PFSK-1 (cell line): ENCODE results near the gene RNF151.

Experiments used
- FOXP2 ChIP-seq: optimal IDR thresholded peaks from 2 replicates; pipeline ENCODE3; 2011; ENCODE audit warnings: borderline replicate concordance, control low read depth, inconsistent platforms; ENCODE audit not compliant: insufficient read depth; ENCODE audit errors: extremely low read length, extremely low read depth
- POLR2AphosphoS5 ChIP-seq: IDR thresholded peaks from 2 replicates; pipeline ENCODE4 v1.6.1; 2012; ENCODE audit warnings: low read depth, mild to moderate bottlenecking, control low read depth, low read length, moderate library complexity
- SIN3A ChIP-seq: IDR thresholded peaks from 2 replicates; pipeline ENCODE4 v1.6.1; 2012; ENCODE audit warnings: mild to moderate bottlenecking, low read length, moderate library complexity, borderline replicate concordance; ENCODE audit not compliant: insufficient read depth
- TAF1 ChIP-seq: IDR thresholded peaks from 2 replicates; pipeline ENCODE4 v1.6.1; 2012; ENCODE audit warnings: low read length, control low read depth, borderline replicate concordance; ENCODE audit not compliant: insufficient read depth
- TF ChIP-seq, protein P1 (sequence below), 2 experiments: IDR thresholded peaks; 2 replicates each; pipeline versions ENCODE4 v1.6.1 to v1.8.0; 2011 to 2012; ENCODE audit warnings: low read depth in 2 of 2, low read length in 2 of 2, control low read depth in 1 of 2, inconsistent platforms in 1 of 2, mild to moderate bottlenecking in 1 of 2, moderate library complexity in 1 of 2; ENCODE audit not compliant: insufficient read depth in 1 of 2

RNF151 gene

GRCh38 chr16:1933097-1933661, 33.5 kb upstream of the RNF151 start:
- no peak for TF ChIP-seq TAF1
- no peak for TF ChIP-seq FOXP2
- TF ChIP-seq, protein P1, sequence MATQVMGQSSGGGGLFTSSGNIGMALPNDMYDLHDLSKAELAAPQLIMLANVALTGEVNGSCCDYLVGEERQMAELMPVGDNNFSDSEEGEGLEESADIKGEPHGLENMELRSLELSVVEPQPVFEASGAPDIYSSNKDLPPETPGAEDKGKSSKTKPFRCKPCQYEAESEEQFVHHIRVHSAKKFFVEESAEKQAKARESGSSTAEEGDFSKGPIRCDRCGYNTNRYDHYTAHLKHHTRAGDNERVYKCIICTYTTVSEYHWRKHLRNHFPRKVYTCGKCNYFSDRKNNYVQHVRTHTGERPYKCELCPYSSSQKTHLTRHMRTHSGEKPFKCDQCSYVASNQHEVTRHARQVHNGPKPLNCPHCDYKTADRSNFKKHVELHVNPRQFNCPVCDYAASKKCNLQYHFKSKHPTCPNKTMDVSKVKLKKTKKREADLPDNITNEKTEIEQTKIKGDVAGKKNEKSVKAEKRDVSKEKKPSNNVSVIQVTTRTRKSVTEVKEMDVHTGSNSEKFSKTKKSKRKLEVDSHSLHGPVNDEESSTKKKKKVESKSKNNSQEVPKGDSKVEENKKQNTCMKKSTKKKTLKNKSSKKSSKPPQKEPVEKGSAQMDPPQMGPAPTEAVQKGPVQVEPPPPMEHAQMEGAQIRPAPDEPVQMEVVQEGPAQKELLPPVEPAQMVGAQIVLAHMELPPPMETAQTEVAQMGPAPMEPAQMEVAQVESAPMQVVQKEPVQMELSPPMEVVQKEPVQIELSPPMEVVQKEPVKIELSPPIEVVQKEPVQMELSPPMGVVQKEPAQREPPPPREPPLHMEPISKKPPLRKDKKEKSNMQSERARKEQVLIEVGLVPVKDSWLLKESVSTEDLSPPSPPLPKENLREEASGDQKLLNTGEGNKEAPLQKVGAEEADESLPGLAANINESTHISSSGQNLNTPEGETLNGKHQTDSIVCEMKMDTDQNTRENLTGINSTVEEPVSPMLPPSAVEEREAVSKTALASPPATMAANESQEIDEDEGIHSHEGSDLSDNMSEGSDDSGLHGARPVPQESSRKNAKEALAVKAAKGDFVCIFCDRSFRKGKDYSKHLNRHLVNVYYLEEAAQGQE (IDR thresholded peaks at IDR 0.05; ENCODE audit: insufficient read depth in 1 of 2, low read depth in 2 of 2, low read length in 2 of 2) = no peak
- no peak for TF ChIP-seq POLR2AphosphoS5
- TF ChIP-seq SIN3A = no peak

DNA sequence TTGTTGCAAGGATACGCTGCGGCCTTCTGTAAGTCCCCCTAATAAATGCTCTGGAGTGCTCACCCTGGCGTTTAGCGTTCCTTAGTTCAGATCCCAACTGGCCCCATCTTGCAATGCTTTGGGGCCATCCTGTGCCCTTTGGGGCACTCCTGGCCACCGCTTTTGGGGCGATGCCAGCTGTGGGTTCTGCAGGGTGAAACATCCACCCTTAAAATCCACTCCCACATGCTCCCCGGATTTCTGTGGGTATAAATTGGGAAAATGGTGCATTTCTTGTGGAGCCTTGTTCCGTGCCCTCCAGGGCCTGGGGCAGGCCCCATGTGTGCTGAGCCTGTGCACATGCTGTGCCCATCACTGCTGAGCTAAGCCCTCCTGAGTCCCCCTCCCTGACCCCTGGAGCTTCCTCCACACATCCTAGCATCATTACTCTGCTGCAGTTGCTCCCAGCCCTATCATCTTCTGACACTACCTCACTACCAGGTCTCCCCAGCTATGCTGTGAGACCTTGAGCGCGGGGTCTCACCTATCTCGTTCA, 29.6 kb upstream of the RNF151 start:
- no peak for TF ChIP-seq FOXP2
- no peak for TF ChIP-seq POLR2AphosphoS5
- no peak for TF ChIP-seq SIN3A
- TF ChIP-seq, protein P1 (IDR thresholded peaks at IDR 0.05; ENCODE audit: insufficient read depth in 1 of 2, low read depth in 2 of 2, low read length in 2 of 2) = no peak
- TF ChIP-seq TAF1 = no peak

GRCh38 chr16:1938316-1938715, 28.3 kb upstream of the RNF151 start:
- no peak for TF ChIP-seq TAF1
- no peak for TF ChIP-seq SIN3A
- no peak for TF ChIP-seq FOXP2
- TF ChIP-seq, protein P1 (IDR thresholded peaks at IDR 0.05; ENCODE audit: insufficient read depth in 1 of 2, low read depth in 2 of 2, low read length in 2 of 2) = no peak
- TF ChIP-seq POLR2AphosphoS5 = no peak

DNA sequence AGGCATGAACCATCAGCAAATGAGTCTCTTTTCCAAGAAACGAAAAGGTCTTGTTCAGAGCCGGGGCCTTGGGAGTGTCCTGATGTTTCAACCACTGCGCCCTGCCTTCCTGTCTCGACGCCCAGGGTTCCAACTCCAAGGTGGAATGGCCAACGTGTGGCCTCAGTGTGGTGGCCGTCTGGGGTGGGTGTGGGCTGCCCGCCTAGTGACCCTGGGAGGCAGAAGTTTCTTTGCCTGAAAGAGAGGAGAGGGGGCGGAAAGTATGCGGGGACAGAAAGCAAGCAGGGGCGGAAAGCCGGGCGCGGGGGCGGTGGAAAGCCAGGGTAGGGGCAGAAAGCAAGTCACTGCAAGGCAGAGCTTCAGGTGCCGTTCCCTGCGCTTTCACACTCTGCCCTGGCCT, 27.7 kb upstream of the RNF151 start:
- TF ChIP-seq FOXP2 (no peak), POLR2AphosphoS5 (no peak), TAF1 (no peak), SIN3A (no peak)
- TF ChIP-seq, protein P1 (IDR thresholded peaks at IDR 0.05; ENCODE audit: insufficient read depth in 1 of 2, low read depth in 2 of 2, low read length in 2 of 2) = no peak
